Glutamatergic neuron (in vitro differentiated cells): ENCODE data around the gene TIMP1. TPM values are rescaled to one million over a fixed set of nuclear protein-coding genes. Genes with fewer than 3 reads are reported as not detected.
"Not testable (repeated sequence)": the region's sequence is repeated elsewhere in the genome, so short reads cannot be mapped to it uniquely, and the experiment has no call there.

Experiments
- DNase-seq: peaks from one replicate; pipeline ENCODE4 v3.0.0; 2022
- H3K27ac Mint-ChIP-seq: one replicate; pipeline ENCODE4 v1.8.0; 2020; ENCODE audit warnings: mild to moderate bottlenecking, mixed read lengths, inconsistent platforms; ENCODE audit not compliant: unreplicated experiment
- H3K27me3 Mint-ChIP-seq: one replicate; pipeline ENCODE4 v1.8.0; 2020; ENCODE audit warnings: mild to moderate bottlenecking, moderate library complexity, mixed read lengths, inconsistent platforms; ENCODE audit not compliant: unreplicated experiment
- H3K36me3 Mint-ChIP-seq: one replicate; pipeline ENCODE4 v1.8.0; 2020; ENCODE audit warnings: mild to moderate bottlenecking, mixed read lengths, inconsistent platforms; ENCODE audit not compliant: unreplicated experiment
- H3K4me1 Mint-ChIP-seq: one replicate; pipeline ENCODE4 v1.8.0; 2020; ENCODE audit warnings: mild to moderate bottlenecking, low read depth, mixed read lengths, inconsistent platforms; ENCODE audit not compliant: unreplicated experiment
- H3K4me3 Mint-ChIP-seq: one replicate; pipeline ENCODE4 v1.8.0; 2020; ENCODE audit warnings: mild to moderate bottlenecking, mixed read lengths, inconsistent platforms; ENCODE audit not compliant: unreplicated experiment
- H3K9me3 Mint-ChIP-seq: one replicate; pipeline ENCODE4 v1.8.0; 2020; ENCODE audit warnings: mild to moderate bottlenecking, moderate library complexity, mixed read lengths, inconsistent platforms; ENCODE audit not compliant: unreplicated experiment
- CTCF ChIP-seq: fragments of 200-600 bp; sonication (generic); IDR thresholded peaks from one replicate; pipeline ENCODE4 v1.5.0; 2021; ENCODE audit not compliant: partially characterized antibody, unreplicated experiment
- total RNA-seq: library from RNA; stranded (reverse); fragmentation: NEBNext Ultra II Directional; extraction: Animal tissue kit (Norgen Biotek cat#: 25700); gene quantifications from one replicate; pipeline ENCODE4 v1.2.1, GENCODE V29; 2021; ENCODE audit not compliant: unreplicated experiment

TIMP1 gene
- total RNA-seq, 1 donor from 2014 or later, result 5.9 TPM

GRCh38 chrX:47597222-47597621 is 15.0 kb downstream of the TIMP1 start:
- Mint-ChIP-seq H3K36me3 (peaks cover 17% of the 10 kb centered on the region), H3K4me3 (no peak overlapping the region), H3K9me3 (peaks cover 2% of the 10 kb centered on the region), H3K27me3 (peaks cover 1% of the 10 kb centered on the region), H3K27ac (no peak overlapping the region), H3K4me1 (no peaks in the 10 kb centered on the region)
- no peak for DNase-seq
- no peak for TF ChIP-seq CTCF

- H3K27me3 Mint-ChIP-seq, H3K4me1 Mint-ChIP-seq, H3K9me3 Mint-ChIP-seq, H3K27ac Mint-ChIP-seq, H3K4me3 Mint-ChIP-seq, DNase-seq, H3K36me3 Mint-ChIP-seq: not testable (repeated sequence)
These were observed 20.9 kb downstream of the TIMP1 start for GRCh38 chrX:47603125-47603524.

GRCh38 chrX:47605024-47605423 is 22.8 kb downstream of the TIMP1 start:
- no peak for DNase-seq
- Mint-ChIP-seq H3K9me3 (no peaks in the 10 kb centered on the region), H3K36me3 (no peaks in the 10 kb centered on the region), H3K4me3 (no peak overlapping the region), H3K4me1 (no peaks in the 10 kb centered on the region), H3K27me3 (no peaks in the 10 kb centered on the region), H3K27ac (no peak overlapping the region)
- TF ChIP-seq CTCF, result no peak

- H3K4me3 Mint-ChIP-seq, result no peak overlapping the region
- no peak for TF ChIP-seq CTCF
- no peaks in the 10 kb centered on the region for H3K36me3 Mint-ChIP-seq
- no peaks in the 10 kb centered on the region for H3K27me3 Mint-ChIP-seq
- H3K9me3 Mint-ChIP-seq, result no peaks in the 10 kb centered on the region
- no peak for DNase-seq
- H3K4me1 Mint-ChIP-seq, result no peaks in the 10 kb centered on the region
- H3K27ac Mint-ChIP-seq, result no peak overlapping the region
These were observed 24.9 kb downstream of the TIMP1 start for GRCh38 chrX:47607091-47607490.

- no peak overlapping the region for H3K4me3 Mint-ChIP-seq
- no peak overlapping the region for H3K27ac Mint-ChIP-seq
These were observed 26.0 kb downstream of the TIMP1 start for GRCh38 chrX:47608130-47608810.

More at GRCh38 chrX:47608130-47608810, 26.0 kb downstream of the TIMP1 start:
- H3K4me1 Mint-ChIP-seq, result no peaks in the 10 kb centered on the region
- peaks cover 1% of the 10 kb centered on the region for H3K9me3 Mint-ChIP-seq
- no peak for TF ChIP-seq CTCF
- DNase-seq, result no peak
- no peaks in the 10 kb centered on the region for H3K27me3 Mint-ChIP-seq
- no peaks in the 10 kb centered on the region for H3K36me3 Mint-ChIP-seq
